Tibial nerve (tissue), 4 donors: ENCODE results near the gene FNBP1.

Experiments used
- EP300 ChIP-seq, 2 donors: sonication (generic); formaldehyde crosslinking; IDR thresholded peaks; one replicate each; pipeline ENCODE4 v1.6.1; 2017; ENCODE audit warnings: antibody characterized with exemption in 2 of 2, mild to moderate bottlenecking in 1 of 2
- TF ChIP-seq, protein P1 (sequence below), 5 experiments: fragments of 200-600 bp in 3 of 5; fragments of 450-650 bp in 2 of 5; sonication (generic) in 3 of 5; IDR thresholded peaks; one replicate each; pipeline ENCODE4 v1.5.1; 2016 to 2019; ENCODE audit warnings: antibody characterized with exemption in 5 of 5, mild to moderate bottlenecking in 3 of 5, moderate library complexity in 2 of 5

GRCh38 chr9:130013326-130013725 lies 29.7 kb downstream of the FNBP1 start:
- TF ChIP-seq, protein P1, sequence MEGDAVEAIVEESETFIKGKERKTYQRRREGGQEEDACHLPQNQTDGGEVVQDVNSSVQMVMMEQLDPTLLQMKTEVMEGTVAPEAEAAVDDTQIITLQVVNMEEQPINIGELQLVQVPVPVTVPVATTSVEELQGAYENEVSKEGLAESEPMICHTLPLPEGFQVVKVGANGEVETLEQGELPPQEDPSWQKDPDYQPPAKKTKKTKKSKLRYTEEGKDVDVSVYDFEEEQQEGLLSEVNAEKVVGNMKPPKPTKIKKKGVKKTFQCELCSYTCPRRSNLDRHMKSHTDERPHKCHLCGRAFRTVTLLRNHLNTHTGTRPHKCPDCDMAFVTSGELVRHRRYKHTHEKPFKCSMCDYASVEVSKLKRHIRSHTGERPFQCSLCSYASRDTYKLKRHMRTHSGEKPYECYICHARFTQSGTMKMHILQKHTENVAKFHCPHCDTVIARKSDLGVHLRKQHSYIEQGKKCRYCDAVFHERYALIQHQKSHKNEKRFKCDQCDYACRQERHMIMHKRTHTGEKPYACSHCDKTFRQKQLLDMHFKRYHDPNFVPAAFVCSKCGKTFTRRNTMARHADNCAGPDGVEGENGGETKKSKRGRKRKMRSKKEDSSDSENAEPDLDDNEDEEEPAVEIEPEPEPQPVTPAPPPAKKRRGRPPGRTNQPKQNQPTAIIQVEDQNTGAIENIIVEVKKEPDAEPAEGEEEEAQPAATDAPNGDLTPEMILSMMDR (IDR thresholded peaks at IDR 0.05), result no peak
- TF ChIP-seq EP300 (IDR thresholded peaks at IDR 0.05), result no peak
